ENCODE measurements around the gene NSUN2.
"Not testable (repeated sequence)": the region's sequence is repeated elsewhere in the genome, so short reads cannot be mapped to it uniquely, and the experiment has no call there.

Gene NSUN2

GRCh38 chr5:6632888-6633468 is at the start of gene NSUN2, which contains the start of gene SRD5A1:
Gene NSUN2, minus strand, starts transcription at chr5:6633044. Its CDS starts 65 bp downstream, at chr5:6632979.
Gene SRD5A1, plus strand, starts transcription at chr5:6633440. Its CDS starts 137 bp downstream, at chr5:6633577.
- peak; percentile 68 to 99 (median 96) for DNase-seq

- no peak for DNase-seq
Observed at GRCh38 chr5:6682239-6682638, 49.4 kb upstream of the NSUN2 start.

GRCh38 chr5:6681682-6682081 is 48.8 kb upstream of the NSUN2 start:
- DNase-seq: no peak

- no peak for DNase-seq
Observed at GRCh38 chr5:6680922-6681321, 48.1 kb upstream of the NSUN2 start.

GRCh38 chr5:6678385-6678784 is 45.5 kb upstream of the NSUN2 start:
- no peak for DNase-seq

GRCh38 chr5:6676702-6677101 is 43.9 kb upstream of the NSUN2 start:
- no peak for DNase-seq

GRCh38 chr5:6675784-6676491 is 43.1 kb upstream of the NSUN2 start:
- no peak for DNase-seq

GRCh38 chr5:6674886-6675285 is 42.0 kb upstream of the NSUN2 start:
- no peak for DNase-seq

GRCh38 chr5:6674421-6674820 is 41.6 kb upstream of the NSUN2 start:
- DNase-seq: no peak

- DNase-seq: no peak
Observed at GRCh38 chr5:6673963-6674362, 41.1 kb upstream of the NSUN2 start.

- DNase-seq: no peak
Observed at GRCh38 chr5:6673031-6673430, 40.2 kb upstream of the NSUN2 start.

GRCh38 chr5:6668717-6669116 is 35.9 kb upstream of the NSUN2 start:
- not testable (repeated sequence) for DNase-seq

GRCh38 chr5:6667648-6668047 is 34.8 kb upstream of the NSUN2 start:
- DNase-seq: no peak

GRCh38 chr5:6666762-6667161 is 33.9 kb upstream of the NSUN2 start:
- DNase-seq: no peak

GRCh38 chr5:6660688-6661087 is 27.8 kb upstream of the NSUN2 start:
- no peak for DNase-seq

GRCh38 chr5:6659941-6660684 is 27.3 kb upstream of the NSUN2 start:
- DNase-seq: no peak

- no peak for DNase-seq
Observed at GRCh38 chr5:6656680-6657079, 23.8 kb upstream of the NSUN2 start.

GRCh38 chr5:6655432-6655831 is 22.6 kb upstream of the NSUN2 start:
- DNase-seq: no peak

- no peak for DNase-seq
Observed at GRCh38 chr5:6652025-6652424, 19.2 kb upstream of the NSUN2 start.

- DNase-seq: no peak
Observed at GRCh38 chr5:6649681-6650080, 16.8 kb upstream of the NSUN2 start.

GRCh38 chr5:6649186-6649585 is 16.3 kb upstream of the NSUN2 start:
- no peak for DNase-seq

GRCh38 chr5:6645571-6646362 is 12.9 kb upstream of the NSUN2 start:
- DNase-seq: not testable (repeated sequence)

GRCh38 chr5:6644794-6645241 is 12.0 kb upstream of the NSUN2 start:
- DNase-seq: no peak

Measured in C1 segment of cervical spinal cord (tissue), 14 donors.